Measurements from ENCODE around the gene NLRP10. TPM values are rescaled to one million over a fixed set of nuclear protein-coding genes. Genes with fewer than 3 reads are reported as not detected.

NLRP10 gene
- total and polyA plus RNA-seq, 11 donors = not detected

DNA sequence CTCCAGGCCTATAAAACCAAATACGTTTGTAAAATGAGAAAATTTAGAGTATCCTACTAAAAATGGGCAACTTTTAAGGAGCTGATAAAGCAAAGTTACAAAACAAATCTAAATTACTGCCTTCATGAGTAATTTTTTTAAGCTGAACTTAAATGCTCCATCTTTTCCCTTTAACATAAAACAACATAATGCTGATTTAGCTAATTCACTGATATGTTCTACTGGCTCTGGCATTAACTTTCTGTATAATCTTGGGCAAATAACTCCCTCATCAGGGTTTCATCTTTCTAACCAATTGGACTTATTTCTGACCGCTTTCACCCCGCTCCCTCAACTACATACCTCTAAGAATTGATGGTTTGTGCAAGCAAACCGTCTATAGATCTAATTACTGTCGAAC lies 24.1 kb downstream of the NLRP10 start:
- H3K4me1 ChIP-seq = no peaks in the 10 kb centered on the region
- ATAC-seq = no peak

GRCh38 chr11:7936615-7937014 lies 28.6 kb downstream of the NLRP10 start:
- WGBS, 4 donors = 23 to 50% (median 33%) methylated on average over 1 of the region's 1 CpG
- DNase-seq = peak in 2 of 5 donors; percentile 26 to 29
- Histone ChIP-seq H3K27ac (no peak overlapping the region), H3K36me3 (no peaks in the 10 kb centered on the region), H3K4me1 (no peaks in the 10 kb centered on the region), H3K27me3 (peaks cover 0 to 4% (median 0%) of the 10 kb centered on the region in 9 donors), H3K9me3 (peaks cover 0 to 7% (median 0%) of the 10 kb centered on the region in 12 donors), H3K4me3 (no peak overlapping the region)
- intact Hi-C loops (cut with DNase I) = no loop called here
- TF ChIP-seq POLR2A (IDR thresholded peaks at IDR 0.05) = no peak
- TF ChIP-seq, protein P1, sequence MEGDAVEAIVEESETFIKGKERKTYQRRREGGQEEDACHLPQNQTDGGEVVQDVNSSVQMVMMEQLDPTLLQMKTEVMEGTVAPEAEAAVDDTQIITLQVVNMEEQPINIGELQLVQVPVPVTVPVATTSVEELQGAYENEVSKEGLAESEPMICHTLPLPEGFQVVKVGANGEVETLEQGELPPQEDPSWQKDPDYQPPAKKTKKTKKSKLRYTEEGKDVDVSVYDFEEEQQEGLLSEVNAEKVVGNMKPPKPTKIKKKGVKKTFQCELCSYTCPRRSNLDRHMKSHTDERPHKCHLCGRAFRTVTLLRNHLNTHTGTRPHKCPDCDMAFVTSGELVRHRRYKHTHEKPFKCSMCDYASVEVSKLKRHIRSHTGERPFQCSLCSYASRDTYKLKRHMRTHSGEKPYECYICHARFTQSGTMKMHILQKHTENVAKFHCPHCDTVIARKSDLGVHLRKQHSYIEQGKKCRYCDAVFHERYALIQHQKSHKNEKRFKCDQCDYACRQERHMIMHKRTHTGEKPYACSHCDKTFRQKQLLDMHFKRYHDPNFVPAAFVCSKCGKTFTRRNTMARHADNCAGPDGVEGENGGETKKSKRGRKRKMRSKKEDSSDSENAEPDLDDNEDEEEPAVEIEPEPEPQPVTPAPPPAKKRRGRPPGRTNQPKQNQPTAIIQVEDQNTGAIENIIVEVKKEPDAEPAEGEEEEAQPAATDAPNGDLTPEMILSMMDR (IDR thresholded peaks at IDR 0.05) = no peak
- ATAC-seq = no peak

More for the DNA sequence above, 24.1 kb downstream of the NLRP10 start:
- Histone ChIP-seq H3K36me3 (no peaks in the 10 kb centered on the region), H3K9me3 (peaks cover 0 to 27% (median 18%) of the 10 kb centered on the region in 12 donors), H3K27me3 (peaks cover 0 to 3% (median 0%) of the 10 kb centered on the region in 9 donors), H3K4me3 (no peak overlapping the region), H3K27ac (no peak overlapping the region)
- no peak for DNase-seq
- TF ChIP-seq, protein P1 (IDR thresholded peaks at IDR 0.05) = no peak
- no peak for TF ChIP-seq POLR2A (IDR thresholded peaks at IDR 0.05)
- WGBS, 4 donors = 43 to 70% (median 58%) methylated on average over 5 of the region's 5 CpGs
- intact Hi-C loops (cut with DNase I) = no loop called here

- Histone ChIP-seq H3K27ac (no peak within 1 kb of the TSS), H3K4me3 (no peak within 1 kb of the TSS), H3K27me3 (peaks cover 0 to 11% (median 0%) of the 10 kb centered on the region in 9 donors), H3K4me1 (no peaks in the 10 kb centered on the region), H3K9me3 (peaks cover 0 to 7% (median 0%) of the 10 kb centered on the region in 12 donors), H3K36me3 (no peaks in the 10 kb centered on the region)
- no peak for TF ChIP-seq POLR2A (IDR thresholded peaks at IDR 0.05)
- TF ChIP-seq, protein P1 (IDR thresholded peaks at IDR 0.05) = no peak
- intact Hi-C loops (cut with DNase I) = no loop called here
- ATAC-seq = no peak
- WGBS, 4 donors = 61 to 69% (median 66%) methylated on average over 4 of the region's 4 CpGs
- no peak for DNase-seq
Observed at GRCh38 chr11:7931168-7931567, 34.1 kb downstream of the NLRP10 start, which contains the start of gene OR10A6. OR10A6 (minus strand) TSS chr11:7931268; CDS start chr11:7928662, 2,606 bp downstream.

GRCh38 chr11:7927635-7928034 lies 37.6 kb downstream of the NLRP10 start:
- no peak for TF ChIP-seq POLR2A (IDR thresholded peaks at IDR 0.05)
- TF ChIP-seq, protein P1 (IDR thresholded peaks at IDR 0.05) = no peak
- Histone ChIP-seq H3K36me3 (no peaks in the 10 kb centered on the region), H3K4me1 (no peaks in the 10 kb centered on the region), H3K9me3 (peaks cover 0 to 4% (median 0%) of the 10 kb centered on the region in 12 donors), H3K27me3 (peaks cover 0 to 16% (median 0%) of the 10 kb centered on the region in 9 donors), H3K4me3 (no peak overlapping the region), H3K27ac (no peak overlapping the region)
- ATAC-seq (no peak), DNase-seq (no peak)
- WGBS, 4 donors = 81 to 85% (median 84%) methylated on average over 6 of the region's 6 CpGs
- intact Hi-C loops (cut with DNase I) = no loop called here
